ENCODE results near the gene NKX1-1.
"Not testable (repeated sequence)": the region's sequence is repeated elsewhere in the genome, so short reads cannot be mapped to it uniquely, and the experiment has no call there.

The NKX1-1 gene

DNA sequence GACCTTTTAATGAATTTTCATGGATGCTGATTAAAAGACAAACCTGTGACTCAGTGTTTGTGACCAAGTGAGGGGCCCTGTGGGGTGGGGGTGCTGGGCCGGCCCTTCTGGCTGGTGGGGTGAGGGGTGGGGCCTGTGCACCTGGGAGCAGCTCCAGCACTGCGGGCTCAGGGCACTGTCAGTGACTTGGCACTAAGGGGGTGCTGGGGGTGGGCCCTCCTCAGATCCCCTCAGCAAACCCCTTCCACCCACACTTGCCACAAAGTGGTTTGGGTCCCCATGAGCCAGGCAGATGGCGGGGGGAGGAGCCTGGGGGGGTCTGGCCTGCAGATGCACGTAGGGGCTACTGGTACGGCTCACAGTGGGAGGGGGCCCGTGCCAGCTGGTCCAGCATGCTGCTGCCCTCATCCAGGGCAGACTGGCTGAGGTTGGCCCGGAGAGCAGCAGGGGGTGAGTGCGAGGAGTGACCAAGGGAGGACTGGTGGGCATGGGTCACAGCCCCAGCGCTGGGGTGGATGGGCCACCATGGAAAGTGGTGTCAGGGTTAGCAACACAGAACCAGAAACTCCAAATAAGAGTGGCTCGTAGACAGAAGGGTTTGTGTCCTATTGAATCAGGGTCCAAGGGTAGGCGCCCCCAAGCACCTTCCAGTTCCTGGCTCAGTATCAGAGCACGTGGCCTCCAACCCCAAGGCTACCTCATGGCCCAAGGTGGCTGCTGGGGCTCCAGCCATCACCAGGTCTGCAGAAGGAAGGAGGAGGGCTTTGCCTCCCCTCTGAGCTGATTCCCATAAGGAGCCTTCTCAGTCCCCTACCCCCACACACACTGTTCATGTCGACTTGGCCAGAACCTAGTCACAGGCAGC lies 10.1 kb downstream of the NKX1-1 start:
- no peak for DNase-seq (ENCODE audit: extremely low read depth, insufficient read length)
- TF ChIP-seq, protein P1, sequence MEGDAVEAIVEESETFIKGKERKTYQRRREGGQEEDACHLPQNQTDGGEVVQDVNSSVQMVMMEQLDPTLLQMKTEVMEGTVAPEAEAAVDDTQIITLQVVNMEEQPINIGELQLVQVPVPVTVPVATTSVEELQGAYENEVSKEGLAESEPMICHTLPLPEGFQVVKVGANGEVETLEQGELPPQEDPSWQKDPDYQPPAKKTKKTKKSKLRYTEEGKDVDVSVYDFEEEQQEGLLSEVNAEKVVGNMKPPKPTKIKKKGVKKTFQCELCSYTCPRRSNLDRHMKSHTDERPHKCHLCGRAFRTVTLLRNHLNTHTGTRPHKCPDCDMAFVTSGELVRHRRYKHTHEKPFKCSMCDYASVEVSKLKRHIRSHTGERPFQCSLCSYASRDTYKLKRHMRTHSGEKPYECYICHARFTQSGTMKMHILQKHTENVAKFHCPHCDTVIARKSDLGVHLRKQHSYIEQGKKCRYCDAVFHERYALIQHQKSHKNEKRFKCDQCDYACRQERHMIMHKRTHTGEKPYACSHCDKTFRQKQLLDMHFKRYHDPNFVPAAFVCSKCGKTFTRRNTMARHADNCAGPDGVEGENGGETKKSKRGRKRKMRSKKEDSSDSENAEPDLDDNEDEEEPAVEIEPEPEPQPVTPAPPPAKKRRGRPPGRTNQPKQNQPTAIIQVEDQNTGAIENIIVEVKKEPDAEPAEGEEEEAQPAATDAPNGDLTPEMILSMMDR (IDR thresholded peaks at IDR 0.05; ENCODE audit: insufficient read depth, low read length, poor library complexity, severe bottlenecking), result no peak
- Histone ChIP-seq H3K36me3 (ENCODE audit: control insufficient read depth, insufficient read depth, low read length) (peaks cover 3% of the 10 kb centered on the region), H3K4me3 (replicated peaks; ENCODE audit: low read depth, low read length) (no peak overlapping the region), H3K27me3 (replicated peaks; ENCODE audit: control insufficient read depth, insufficient read depth, low read length) (no peaks in the 10 kb centered on the region)

DNA sequence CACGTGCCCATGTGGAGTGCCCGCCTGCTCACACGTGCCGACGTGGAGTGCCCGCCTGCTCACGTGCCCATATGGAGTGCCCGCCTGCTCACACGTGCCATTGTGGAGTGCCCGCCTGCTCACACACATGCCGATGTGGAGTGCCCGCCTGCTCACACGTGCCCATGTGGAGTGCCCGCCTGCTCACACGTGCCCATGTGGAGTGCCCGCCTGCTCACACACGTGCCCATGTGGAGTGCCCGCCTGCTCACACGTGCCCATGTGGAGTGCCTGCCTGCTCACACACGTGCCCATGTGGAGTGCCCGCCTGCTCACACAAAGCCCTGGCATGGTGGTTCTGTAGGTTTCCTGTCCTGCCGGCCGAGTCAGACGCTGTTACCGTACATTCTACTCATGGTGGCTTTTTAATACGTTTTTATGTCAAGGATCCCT lies 10.8 kb downstream of the NKX1-1 start:
- not testable (repeated sequence) for H3K4me3 ChIP-seq (replicated peaks; ENCODE audit: low read depth, low read length); DNase-seq (ENCODE audit: extremely low read depth, insufficient read length); H3K27me3 ChIP-seq (replicated peaks; ENCODE audit: control insufficient read depth, insufficient read depth, low read length); H3K36me3 ChIP-seq (ENCODE audit: control insufficient read depth, insufficient read depth, low read length)

DNA sequence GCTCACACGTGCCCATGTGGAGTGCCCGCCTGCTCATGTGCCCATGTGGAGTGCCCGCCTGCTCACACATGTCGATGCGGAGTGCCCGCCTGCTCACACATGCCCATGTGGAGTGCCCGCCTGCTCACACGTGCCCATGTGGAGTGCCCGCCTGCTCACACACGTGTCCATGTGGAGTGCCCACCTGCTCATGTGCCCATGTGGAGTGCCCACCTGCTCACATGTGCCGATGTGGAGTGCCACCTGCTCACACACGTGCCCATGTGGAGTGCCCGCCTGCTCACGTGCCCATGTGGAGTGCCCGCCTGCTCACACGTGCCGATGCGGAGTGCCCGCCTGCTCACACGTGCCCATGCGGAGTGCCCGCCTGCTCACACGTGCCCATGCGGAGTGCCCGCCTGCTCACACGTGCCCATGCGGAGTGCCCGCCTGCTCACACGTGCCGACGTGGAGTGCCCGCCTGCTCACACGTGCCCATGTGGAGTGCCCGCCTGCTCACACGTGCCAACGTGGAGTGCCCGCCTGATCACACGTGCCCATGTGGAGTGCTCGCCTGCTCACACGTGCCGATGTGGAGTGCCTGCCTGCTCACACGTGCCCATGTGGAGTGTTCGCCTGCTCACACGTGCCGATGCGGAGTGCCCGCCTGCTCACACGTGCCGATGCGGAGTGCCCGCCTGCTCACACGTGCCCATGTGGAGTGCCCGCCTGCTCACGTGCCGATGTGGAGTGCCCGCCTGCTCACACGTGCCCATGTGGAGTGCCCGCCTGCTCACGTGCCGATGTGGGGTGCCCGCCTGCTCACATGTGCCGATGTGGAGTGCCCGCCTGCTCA lies 11.5 kb downstream of the NKX1-1 start:
- H3K27me3 ChIP-seq (replicated peaks; ENCODE audit: control insufficient read depth, insufficient read depth, low read length); DNase-seq (ENCODE audit: extremely low read depth, insufficient read length); H3K36me3 ChIP-seq (ENCODE audit: control insufficient read depth, insufficient read depth, low read length); H3K4me3 ChIP-seq (replicated peaks; ENCODE audit: low read depth, low read length): not testable (repeated sequence)

DNA sequence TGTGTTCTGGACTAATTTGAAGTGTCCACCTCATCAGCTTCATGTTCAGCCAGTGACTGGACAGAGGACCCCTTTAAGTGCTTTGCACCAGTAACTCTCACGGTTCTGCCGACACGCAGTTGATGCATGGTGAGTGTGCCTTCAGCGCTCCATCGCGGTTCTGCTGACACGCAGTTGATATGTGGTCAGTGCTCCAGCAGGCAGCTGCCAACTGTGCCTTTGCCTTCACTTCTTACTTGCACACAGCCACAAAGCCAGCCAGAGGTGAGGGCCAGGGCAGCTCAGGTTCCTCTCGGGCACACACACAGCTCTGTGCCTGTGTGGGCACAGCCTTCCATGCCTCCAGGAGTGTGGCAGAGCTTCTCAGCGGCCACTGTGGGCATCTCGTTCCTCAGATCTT lies 12.4 kb downstream of the NKX1-1 start:
- no peak for DNase-seq (ENCODE audit: extremely low read depth, insufficient read length)
- TF ChIP-seq, protein P1 (IDR thresholded peaks at IDR 0.05; ENCODE audit: insufficient read depth, low read length, poor library complexity, severe bottlenecking), result no peak
- Histone ChIP-seq H3K27me3 (replicated peaks; ENCODE audit: control insufficient read depth, insufficient read depth, low read length) (no peaks in the 10 kb centered on the region), H3K4me3 (replicated peaks; ENCODE audit: low read depth, low read length) (no peak overlapping the region), H3K36me3 (ENCODE audit: control insufficient read depth, insufficient read depth, low read length) (peaks cover 3% of the 10 kb centered on the region)

DNA sequence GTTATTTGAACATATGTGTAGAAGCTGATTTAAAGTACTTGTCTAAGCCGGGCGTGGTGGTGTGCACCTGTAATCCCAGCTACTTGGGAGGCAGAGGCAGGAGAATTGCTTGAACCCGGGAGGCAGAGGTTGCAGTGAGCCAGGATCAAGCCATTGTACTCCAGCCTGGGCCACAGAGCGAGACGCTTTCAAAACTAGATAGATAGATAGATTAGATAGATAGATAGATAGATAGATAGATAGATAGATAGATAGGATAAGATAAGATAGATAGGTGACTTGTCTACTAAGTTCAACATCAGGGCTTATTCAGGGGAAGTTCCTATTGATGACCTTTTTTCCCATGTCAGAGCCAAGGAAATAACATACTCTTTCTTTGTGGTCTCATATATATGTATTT lies 12.9 kb downstream of the NKX1-1 start:
- not testable (repeated sequence) for DNase-seq (ENCODE audit: extremely low read depth, insufficient read length); H3K4me3 ChIP-seq (replicated peaks; ENCODE audit: low read depth, low read length); H3K36me3 ChIP-seq (ENCODE audit: control insufficient read depth, insufficient read depth, low read length); H3K27me3 ChIP-seq (replicated peaks; ENCODE audit: control insufficient read depth, insufficient read depth, low read length)

DNA sequence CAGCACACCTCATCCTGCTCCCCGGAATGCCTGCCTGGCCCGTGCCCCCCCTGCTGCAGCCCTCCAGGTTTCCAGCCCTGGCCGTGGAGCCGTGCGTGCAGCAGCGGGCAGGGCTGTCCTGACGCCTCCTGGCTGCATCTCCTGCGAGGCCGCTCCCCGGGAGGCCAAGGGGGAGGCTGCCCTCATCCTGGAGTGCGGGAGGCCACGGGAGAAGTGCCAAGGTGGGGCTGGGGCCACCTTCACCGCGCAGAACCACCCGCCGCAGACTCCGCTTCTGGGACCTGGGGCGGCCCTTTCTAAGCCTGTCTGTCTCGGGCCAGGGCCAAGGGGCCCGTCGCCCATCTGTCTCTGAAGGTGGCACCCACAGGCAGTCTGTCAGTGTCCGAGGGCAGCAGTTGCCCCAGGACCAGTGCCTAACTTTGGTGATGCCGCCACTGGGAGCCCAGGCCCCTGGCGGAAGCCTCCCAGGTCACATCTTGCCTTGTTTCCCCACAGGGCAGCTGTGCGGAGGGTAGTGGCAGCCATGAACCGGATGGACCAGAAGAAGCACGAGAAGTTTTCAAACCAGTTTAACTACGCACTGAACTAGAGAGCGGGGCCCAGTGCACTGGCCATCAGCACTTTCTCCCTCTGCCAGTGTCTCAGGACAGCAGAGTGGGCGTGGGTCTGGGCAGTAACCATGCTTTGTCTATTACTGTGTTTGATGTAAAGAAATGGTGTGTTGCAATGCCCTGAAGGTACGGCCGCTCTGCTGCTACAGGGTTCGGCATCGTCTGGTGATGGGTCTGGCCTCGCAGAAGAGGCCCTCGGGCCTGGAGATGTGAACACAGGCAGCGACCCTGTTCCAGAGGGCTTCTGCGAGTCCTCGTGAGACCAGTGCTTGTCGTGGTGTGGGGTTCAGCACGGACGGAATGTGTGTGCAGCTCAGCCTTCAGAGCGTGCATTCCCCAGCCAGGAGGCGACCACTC lies 20.6 kb downstream of the NKX1-1 start:
- TF ChIP-seq, protein P1 (IDR thresholded peaks at IDR 0.05; ENCODE audit: insufficient read depth, low read length, poor library complexity, severe bottlenecking), result no peak
- H3K36me3 ChIP-seq (ENCODE audit: control insufficient read depth, insufficient read depth, low read length), result peaks cover 2% of the 10 kb centered on the region
- no peaks in the 10 kb centered on the region for H3K27me3 ChIP-seq (replicated peaks; ENCODE audit: control insufficient read depth, insufficient read depth, low read length)
- DNase-seq (ENCODE audit: extremely low read depth, insufficient read length), result no peak
- H3K4me3 ChIP-seq (replicated peaks; ENCODE audit: low read depth, low read length), result no peak overlapping the region

All from GM06990 (cell line).